Measurements from ENCODE around the gene FEZF2. TPM values are rescaled to one million over a fixed set of nuclear protein-coding genes. Genes with fewer than 3 reads are reported as not detected.

The FEZF2 gene
- total and polyA plus RNA-seq, 9 of the 15 experiments (the other 6 are each of a cell fraction or from before 2014, with no cell fraction given): not detected

DNA sequence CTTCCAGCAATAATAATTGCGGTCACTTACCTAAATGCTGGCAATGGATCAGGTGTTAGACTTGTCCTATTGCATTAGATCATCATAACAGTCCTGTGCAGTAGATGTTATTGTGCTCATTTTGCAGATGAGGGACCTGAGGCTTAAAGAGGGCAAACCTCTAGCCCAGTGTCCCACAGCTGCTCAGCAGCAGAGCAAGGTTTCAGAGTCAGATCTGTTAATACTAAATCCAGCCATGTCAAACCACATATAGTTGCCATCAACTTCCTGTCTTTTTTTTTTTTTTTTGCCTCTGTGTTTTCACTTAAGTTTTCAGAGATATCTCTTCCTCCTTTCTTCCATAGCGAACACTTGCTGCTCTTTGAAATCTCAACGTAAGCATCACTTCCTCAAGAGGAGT is 12.1 kb downstream of the FEZF2 start:
- Histone ChIP-seq H3K9me1 (ENCODE audit: control insufficient read depth, insufficient read depth, low read length) (no peaks in the 10 kb centered on the region), H3K27ac (ENCODE audit: extremely low read depth, low read depth, low read length) (no peak overlapping the region), H3K36me3 (ENCODE audit: control insufficient read depth, insufficient read depth, low read length) (no peaks in the 10 kb centered on the region), H3K9me3 (replicated peaks; ENCODE audit: control insufficient read depth, insufficient read depth, low read depth, low read length) (no peaks in the 10 kb centered on the region), H3K4me3 (no peak overlapping the region), H3K27me3 (ENCODE audit: control insufficient read depth in 2 of 2, insufficient read depth in 2 of 2, low read length in 2 of 2) (no peaks in the 10 kb centered on the region), H4K20me1 (replicated peaks; ENCODE audit: control insufficient read depth, insufficient read depth, low read length) (no peaks in the 10 kb centered on the region), H3K79me2 (ENCODE audit: control insufficient read depth, insufficient read depth, low read length) (no peaks in the 10 kb centered on the region), H3K4me1 (replicated peaks in 1 of 2; ENCODE audit: control insufficient read depth in 2 of 2, insufficient read depth in 2 of 2, low read length in 2 of 2) (no peaks in the 10 kb centered on the region), H3K9ac (ENCODE audit: insufficient read depth in 1 of 2, low read depth in 2 of 2, low read length in 2 of 2) (no peak overlapping the region), H2AFZ (ENCODE audit: low read depth, low read length) (no peak overlapping the region), H3K4me2 (ENCODE audit: insufficient read depth, low read length) (no peak overlapping the region)
- in situ Hi-C loops (cut with MboI): no loop called here
- DNase-seq (ENCODE audit: extremely low read depth in 1 of 4, low spot score in 3 of 4): no peak
- POLR2A ChIA-PET: no interaction called here
- no peak for FAIRE-seq
- intact Hi-C loops (cut with micrococcal nuclease): no loop called here
- WGBS (ENCODE audit: insufficient coverage, low coverage, missing lambda C conversion rate): 0% methylated on average over 3 of the region's 3 CpGs
- TF ChIP-seq SMAD1 (IDR thresholded peaks at IDR 0.05; ENCODE audit: low read depth, low read length, partially characterized antibody): no peak
- no peak for TF ChIP-seq DACH1 (IDR thresholded peaks at IDR 0.05; ENCODE audit: partially characterized antibody)
- TF ChIP-seq CBFA2T2 (conservative IDR thresholded peaks at IDR 0.05): no peak
- TF ChIP-seq TEAD1 (CRISPR knock-in tag; IDR thresholded peaks at IDR 0.05): no peak
- TF ChIP-seq, protein P1, sequence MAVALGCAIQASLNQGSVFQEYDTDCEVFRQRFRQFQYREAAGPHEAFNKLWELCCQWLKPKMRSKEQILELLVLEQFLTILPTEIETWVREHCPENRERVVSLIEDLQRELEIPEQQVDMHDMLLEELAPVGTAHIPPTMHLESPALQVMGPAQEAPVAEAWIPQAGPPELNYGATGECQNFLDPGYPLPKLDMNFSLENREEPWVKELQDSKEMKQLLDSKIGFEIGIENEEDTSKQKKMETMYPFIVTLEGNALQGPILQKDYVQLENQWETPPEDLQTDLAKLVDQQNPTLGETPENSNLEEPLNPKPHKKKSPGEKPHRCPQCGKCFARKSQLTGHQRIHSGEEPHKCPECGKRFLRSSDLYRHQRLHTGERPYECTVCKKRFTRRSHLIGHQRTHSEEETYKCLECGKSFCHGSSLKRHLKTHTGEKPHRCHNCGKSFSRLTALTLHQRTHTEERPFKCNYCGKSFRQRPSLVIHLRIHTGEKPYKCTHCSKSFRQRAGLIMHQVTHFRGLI (CRISPR knock-in tag; IDR thresholded peaks at IDR 0.05): no peak
- TF ChIP-seq, protein P2, sequence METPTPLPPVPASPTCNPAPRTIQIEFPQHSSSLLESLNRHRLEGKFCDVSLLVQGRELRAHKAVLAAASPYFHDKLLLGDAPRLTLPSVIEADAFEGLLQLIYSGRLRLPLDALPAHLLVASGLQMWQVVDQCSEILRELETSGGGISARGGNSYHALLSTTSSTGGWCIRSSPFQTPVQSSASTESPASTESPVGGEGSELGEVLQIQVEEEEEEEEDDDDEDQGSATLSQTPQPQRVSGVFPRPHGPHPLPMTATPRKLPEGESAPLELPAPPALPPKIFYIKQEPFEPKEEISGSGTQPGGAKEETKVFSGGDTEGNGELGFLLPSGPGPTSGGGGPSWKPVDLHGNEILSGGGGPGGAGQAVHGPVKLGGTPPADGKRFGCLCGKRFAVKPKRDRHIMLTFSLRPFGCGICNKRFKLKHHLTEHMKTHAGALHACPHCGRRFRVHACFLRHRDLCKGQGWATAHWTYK (CRISPR knock-in tag; IDR thresholded peaks at IDR 0.05): no peak
- no peak for TF ChIP-seq CBX8 (IDR thresholded peaks at IDR 0.05; ENCODE audit: borderline replicate concordance, extremely low read depth, low read depth, low read length, poor library complexity, severe bottlenecking)
- no peak for TF ChIP-seq HNRNPK (IDR thresholded peaks at IDR 0.05; ENCODE audit: low read depth, low read length, poor library complexity, severe bottlenecking)
- TF ChIP-seq ZBED1 (IDR thresholded peaks at IDR 0.05): no peak
- TF ChIP-seq FOXK1 (CRISPR knock-in tag; IDR thresholded peaks at IDR 0.05; ENCODE audit: borderline replicate concordance): no peak
- TF ChIP-seq EHMT2 (IDR thresholded peaks at IDR 0.05): no peak
- TF ChIP-seq ZNF696 (CRISPR knock-in tag; conservative IDR thresholded peaks at IDR 0.05): no peak
- no peak for ATAC-seq
- CTCF ChIA-PET (ENCODE audit: low intra/inter-chr PET ratio): no interaction called here
- no TSS peak for BruUV-seq (replicated peaks)
